Activated T-helper 1 cell treated with anti-CD3 and anti-CD28 coated beads, Interleukin-2, amount 50 U/mL, for 16 hours (primary cell): ENCODE measurements around the gene ZBTB17.

Experiments used
- DNase-seq, 2 donors: peaks; one replicate each; pipeline ENCODE4 v3.0.0-alpha.2; 2020; ENCODE audit warnings: low read depth in 1 of 2, low spot score in 1 of 2

Gene ZBTB17

DNA sequence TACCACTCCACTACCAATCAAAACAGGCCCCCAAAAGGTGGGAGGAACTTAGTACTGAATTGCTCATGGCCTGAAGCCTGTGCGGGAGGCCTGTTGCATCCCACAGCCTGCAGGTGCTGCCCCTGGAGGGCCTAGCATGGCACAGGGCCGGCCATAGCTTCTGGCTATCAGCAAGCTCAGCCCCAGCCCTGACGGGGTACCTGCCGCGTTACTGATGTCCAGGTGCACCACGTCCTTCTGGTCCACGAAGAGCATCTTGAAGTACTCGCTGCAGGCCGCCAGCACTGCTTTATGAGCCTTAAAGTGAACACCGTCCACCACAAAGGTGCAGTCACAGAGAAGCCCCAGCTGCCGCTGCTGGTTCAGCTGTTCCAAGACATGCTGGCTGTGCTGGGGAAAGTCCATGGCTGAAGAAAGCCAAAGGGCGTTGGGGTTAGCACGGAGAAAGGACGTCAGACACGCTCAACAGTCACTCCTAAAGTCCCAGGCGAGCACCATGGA, 27.8 kb downstream of the ZBTB17 start:
- DNase-seq: no peak

DNA sequence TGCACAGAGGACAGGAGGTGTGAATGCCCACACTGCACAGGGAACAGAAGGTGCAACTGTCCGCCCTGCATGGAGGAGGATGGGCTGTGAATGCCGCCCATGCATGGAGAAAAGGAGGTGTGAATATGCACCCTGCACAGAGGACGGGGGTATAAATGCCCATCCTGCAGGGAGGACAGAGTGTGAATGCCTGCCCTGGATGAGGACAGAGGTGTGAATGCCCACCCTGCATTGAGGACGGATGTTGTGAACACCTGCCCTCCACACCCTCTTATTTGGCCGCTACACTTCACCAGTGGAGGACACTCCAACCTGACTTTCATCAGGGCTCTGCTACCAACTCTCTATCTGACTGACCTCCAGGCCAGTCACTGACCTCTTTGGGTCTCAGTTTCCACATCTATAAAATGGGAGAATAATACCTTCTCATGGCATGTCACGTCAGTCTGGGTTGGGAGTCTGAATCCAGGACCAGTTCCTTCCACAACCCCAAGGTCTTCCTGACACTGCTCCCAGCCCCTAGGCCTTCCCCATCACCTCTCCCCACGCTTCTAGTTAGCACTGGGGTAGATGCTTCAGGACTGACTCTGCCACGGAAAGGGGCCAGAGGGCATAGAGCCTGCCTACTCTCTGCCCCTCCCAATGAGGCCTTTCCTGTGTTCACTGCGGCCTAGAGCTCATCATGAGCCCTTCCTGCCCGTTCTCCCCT, 28.4 kb downstream of the ZBTB17 start:
- DNase-seq: no peak

DNA sequence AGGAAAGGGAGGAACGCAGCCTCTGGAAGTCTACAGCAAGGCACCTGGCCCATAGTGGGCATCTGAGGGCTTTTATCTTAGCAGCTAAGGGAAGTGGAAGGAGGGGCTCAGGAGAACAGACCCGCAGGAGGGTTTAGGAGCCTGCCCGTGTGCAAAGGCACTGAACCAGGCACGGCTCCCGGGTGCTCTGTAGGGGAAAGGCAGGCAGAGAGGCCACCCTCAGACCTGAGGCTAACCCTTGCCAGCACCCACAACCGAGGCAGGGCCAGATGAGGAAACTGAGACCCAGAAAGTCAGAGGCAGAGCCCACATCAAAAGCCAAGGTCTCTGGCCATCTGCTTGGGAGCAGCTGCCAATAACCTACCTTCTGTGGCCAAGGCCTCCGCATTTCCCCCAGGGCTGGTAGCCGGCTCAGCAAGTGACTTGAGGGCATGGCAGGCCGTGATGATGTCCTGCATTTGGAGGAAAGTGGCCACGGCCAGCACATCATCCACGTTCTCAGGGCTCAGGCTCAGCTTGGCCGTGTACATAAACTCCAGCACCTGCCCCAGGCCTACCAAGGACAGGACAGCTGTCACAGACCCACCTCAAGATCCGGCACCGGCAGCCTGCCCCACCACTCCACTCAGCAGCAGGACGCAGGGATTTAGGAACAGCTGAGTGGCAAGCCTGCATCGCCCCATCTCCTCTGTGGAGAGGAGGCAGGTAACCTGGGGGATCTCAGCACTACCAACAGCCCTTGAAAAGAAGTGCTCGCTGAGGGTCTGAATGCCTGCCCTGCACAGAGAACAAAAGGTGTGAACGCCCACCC, 29.1 kb downstream of the ZBTB17 start:
- DNase-seq: no peak

DNA sequence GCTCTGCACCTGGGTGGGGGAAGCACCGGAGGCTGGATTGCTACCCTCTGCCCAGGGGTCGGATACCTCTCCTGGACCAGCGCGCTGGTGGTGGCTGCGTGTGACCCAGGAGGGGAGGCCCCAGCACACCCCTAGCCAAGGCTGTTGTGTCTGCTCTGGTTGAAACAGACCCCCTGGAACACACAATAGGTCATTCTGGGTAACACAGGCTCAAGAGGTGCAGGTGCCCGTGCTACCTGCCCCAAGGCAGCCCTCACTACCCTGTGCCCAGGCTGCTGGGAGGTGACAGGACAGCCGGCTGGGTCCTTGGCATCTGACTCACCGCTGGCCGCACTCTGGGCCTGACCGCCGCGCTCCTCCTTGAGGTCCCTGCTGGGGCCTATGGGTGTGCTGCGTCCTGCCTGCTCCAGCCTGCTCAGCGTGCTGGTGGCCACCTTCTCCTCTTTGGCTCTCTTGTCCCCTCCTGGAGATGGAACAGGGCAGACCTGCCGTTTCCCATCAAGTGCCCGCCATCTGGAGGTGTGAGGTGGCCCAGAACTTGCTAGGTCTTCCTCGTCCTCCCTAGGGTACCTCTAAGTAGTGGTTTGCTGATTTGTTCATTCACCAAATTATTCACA, 30.0 kb downstream of the ZBTB17 start:
- DNase-seq: no peak

DNA sequence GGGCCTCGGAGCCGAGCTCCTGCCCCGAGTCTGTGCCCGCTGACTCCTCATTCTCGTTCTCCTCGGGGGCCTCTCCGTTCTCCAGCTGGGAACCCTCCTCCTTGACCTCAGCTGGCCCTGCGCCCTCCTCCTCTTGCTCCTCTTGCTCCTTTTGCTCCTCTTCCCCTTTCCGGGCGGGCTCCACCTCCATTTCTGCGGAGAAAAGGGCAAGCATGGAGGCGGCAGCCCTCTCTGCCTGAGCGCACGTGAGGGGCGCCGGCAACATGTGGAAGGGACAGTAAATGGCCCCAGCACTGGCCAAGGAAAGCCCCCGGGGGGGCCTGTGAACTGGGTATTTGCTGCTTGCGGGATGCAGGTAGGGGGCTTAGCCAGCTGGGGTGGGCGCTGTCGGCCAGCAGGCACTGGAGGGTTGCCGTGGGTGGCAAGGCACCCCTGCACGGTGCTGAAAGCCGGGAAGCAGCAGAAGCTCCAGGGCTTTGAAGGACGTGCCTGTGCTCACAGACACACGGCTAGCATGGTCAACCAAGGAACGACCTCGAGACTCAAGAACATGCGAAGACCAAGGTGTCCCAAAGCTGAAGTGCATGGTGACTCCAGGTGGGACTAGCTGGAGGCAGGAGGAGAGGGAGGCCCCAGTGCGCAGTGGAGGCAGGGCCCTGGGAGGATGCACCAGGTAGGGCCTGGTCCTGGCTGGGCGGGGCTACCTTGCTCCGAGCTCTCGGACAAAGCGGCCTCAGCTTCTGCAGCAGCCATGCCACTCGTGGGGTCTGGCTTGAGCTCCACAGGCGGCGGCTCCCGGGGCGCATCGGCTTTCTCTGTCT, 30.7 kb downstream of the ZBTB17 start:
- no peak for DNase-seq

DNA sequence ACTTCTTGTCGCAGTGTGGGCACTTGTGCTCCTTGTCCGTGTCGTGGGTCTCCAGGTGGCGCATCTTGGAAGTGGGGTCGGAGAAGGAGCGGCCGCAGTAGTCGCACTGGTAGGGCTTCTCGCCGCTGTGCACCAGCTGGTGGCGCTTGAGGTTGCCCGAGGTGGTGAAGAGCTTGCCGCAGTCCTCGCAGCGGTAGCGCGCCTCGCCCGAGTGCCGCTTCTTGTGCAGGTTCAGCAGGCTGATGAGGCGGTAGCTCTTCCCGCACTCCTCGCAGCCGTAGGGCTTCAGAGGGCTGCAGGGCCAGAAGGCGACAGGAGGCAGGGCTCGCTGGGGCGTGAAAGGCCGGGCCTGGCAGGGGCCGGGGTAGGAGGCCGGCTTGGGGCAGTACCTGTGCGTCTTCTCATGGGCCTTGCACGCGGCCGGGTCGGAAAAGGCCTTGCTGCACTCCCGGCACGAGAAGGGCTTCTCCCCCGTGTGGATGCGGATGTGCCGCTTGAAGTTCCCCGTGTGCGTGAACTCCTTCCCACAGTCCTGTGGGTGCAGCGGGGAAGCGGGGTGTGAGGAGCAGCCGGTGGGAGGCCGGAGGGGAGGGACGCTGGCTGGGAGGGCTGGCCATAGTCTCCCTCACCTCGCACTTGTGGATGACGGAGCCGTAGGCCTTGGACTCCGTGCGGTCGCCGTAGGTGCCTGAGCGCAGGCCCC, 31.4 kb downstream of the ZBTB17 start:
- no peak for DNase-seq

DNA sequence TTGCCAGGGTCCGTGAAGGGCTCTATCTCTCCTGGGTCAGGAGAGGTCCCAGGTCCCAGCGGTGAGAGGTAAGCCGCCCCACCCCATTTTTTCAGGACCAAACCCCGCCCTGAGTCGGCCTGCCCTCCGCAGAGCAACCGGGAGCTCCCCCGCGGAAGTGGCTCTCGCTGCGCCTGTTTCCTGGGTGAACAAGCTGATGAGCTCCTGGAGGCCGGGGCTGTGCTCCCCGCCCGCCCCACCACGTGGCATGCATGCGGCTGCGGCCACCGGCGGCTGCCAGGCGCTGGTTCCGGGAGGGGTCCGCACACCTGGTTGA, 32.0 kb downstream of the ZBTB17 start:
- no peak for DNase-seq

DNA sequence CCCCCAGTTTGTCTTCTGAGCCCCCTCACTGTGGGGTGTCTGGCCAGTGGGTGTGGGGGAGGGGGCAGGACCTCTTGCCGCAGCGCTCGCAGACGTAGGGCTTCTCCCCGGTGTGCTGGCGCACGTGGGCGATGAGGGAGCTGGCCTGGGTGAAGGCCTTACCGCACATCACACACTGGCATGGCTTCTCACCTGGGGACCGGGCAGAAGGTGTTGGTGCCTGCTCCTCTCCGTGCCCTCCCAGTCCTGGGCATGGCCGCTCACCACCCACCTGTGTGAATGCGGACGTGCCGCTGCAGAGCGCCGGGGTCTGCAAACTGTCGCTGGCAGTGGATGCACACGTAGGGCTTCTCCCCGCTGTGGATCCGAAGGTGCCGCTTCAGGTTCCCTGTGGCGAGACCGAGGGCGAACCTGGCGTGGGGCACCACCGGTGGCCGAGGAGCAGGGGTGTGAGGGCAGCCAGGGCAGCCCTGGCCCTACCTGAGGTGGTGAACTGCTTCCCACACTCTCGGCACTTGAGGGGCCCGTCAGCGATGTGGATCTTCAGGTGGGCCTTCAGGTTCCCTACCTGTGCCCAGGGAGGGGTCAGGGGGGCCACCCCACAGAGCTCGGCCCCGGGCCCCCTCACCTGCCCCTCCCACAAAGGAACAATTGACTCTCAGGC, 32.4 kb downstream of the ZBTB17 start:
- no peak for DNase-seq

DNA sequence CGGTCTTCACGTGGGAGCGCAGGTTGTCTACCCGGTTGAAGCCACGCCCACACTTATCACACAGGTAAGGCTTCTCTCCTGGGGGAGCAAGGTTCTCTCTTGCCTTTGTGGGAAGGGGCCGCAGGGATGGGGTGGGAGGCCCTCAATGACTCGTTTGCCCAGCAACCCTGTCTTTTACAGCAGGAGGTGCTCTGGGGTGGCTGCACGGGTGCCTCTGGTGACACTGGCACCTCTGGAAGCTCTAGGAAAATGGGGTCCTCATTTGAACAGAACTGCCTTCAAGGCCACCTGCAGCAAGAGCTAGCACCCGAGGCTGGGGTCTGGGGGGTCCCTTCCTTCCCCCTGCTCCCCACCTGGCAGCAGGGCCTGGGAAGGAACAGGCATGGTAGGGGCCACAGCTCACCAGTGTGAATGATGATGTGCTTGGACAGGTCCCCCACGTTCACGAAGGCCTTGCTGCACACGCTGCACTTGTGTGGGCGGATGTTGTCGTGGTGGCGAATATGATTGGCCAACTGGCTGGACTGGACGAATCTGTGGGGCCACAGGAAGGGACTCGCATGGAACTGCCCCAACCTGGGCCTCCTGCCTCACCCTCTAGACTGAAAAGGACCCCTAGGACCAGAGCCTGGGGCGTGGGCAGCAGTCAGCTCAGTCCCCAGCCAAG, 33.1 kb downstream of the ZBTB17 start:
- DNase-seq: no peak

DNA sequence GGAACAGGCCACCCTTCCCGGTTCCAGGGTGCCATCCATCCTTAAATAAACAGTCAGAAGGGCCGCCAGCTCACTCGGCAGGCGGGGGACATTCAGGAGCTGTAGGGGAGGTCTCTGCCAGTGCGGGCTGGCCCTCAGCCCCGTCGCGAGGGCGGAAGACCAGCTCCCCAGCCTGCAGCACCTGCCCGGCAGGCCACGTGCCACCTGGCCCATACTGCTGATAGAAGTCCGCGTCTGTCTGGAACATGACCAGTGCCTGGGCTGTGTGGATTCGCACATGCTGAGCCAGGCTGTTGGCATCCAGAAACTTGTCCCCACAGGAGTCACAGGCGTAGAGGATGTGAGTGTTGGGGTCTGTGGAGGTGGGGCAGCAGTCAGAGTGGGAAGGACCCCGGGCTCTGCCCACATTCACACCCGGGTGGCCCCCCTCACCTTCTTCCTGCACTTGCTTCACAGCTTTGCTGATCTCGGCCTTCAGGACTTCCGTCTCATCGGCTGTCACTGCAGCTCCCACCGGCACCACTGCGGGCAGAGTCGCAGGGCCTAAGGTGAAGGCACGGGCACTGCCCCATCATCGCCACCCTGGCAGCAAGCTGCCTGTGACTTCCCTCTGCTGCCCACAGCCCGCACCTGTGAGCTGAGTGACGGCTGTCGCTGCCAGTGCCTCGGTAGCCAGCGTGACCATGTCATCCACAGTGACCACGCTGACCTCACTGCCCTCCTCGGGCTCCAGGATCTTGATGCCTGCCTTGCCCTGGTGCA, 33.8 kb downstream of the ZBTB17 start:
- no peak for DNase-seq

DNA sequence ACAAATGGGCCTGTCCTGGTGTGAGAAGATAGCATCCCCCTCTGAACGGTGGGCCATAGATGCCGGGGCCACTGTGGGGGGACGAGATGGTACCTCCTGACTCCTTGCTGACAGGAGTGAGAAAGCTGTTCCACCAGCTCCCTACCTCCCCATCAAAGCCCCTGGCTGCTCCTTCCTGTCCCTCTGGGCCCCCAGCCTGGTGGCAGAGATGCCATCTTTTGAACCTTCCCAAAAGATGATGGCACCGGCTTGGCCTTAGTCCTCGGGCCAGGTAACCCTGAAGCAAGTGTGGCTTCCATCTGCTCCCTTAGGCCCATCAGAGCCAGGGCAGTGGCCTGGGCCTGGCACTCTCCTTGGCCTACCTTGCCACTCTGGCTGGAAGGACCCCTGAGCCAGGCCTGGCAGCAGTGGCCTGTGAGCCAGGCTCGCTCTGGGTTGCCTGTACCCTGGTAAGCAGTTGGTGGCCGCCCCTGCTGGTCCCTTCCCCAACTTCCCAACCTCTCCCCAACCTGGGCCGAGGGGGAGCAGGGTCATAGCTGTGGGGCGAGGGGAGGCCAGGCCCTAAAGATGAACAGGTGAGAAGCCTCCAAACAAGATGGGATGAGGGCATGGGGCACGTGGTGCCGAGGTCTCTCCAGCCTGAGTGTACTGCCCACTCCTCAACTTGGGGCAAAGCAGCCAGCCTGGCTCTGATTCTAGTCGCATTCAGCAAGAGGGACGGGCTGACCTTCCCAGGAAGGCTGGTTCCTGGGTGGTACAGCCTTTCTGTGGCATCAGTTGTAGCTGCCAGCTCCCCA, 34.7 kb downstream of the ZBTB17 start:
- no peak for DNase-seq

DNA sequence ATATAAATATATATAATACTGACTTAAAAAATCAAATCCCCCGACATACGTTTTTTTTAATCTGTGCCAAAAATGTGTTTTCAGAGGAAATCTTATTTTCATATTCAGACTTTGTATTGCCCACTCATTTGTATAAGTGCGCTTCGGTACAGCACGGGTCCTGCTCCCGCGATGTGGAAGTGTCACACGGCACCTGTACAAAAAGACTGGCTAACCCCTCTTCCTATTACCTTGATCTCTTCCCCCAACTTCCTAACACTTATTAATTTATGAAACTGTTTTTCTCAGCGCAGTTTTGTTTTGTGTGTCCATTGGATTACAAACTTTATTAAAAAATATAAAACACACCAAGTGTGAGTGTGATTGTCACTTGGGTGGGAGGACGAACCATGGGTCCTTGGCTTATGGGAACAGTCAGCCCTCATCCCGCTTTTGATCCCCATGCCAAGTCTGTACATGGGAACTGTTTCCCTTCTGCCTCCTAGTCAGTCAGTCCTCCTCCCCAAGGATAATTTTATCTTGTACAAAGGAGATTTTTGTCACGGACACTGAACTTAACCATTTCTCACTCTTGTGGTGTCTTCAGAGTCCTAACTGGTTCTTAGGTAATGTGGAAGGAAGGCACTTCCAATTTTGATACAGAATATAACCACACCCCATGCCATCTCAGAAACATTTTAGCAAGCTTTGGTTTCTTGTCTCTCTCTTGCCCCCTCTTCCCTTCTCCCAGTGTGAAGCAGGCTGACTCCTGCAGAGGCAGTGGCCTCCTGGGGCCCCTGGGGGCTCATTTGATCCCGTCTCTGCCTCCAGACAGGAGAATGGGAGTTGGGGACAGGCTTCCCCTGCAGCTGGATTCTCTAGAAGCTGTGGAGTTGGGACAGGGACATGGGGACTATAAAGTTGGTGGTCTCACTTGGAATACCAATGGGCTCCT, 35.5 kb downstream of the ZBTB17 start:
- no peak for DNase-seq

DNA sequence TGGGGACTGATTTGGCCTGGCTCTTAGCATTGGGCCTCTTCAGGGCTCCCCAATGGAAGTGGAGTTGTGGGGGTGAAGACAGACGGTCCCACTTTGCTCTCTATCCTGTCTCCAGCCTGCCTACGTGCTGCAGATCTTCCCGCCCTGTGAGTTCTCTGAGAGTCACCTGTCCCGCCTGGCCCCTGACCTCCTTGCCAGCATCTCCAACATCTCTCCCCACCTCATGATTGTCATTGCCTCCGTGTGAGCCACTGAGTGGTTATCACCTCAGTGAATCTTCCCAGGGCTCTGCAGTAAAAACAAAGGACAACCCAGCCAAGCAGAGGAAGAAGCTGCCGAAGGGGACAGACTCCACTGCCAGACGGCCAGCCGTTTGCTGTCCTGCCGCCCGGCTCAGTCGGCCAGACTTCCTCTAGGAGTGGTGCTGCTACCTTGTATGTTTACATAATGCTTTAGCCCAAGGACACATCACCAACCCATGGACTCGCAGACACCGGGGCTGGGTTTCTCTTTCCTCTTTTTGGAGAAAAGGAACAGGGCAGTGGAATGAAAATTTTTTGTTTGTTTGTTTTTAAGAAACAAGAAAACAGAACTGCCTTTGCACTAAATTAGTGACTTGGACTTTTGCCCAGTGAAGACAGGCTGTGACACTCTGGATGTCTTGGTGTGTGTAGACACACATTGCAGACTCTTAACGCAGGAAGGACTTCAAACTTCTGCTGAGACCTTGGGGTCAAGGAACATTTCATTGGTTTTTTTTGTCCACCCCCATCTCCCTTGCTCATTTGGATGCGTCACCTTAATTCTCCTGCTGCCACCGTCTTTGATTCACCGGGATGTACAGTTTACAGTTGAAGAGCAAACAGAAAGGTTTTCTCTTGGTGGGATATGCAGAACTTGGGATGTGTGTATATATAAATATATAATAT, 36.5 kb downstream of the ZBTB17 start:
- DNase-seq: no peak

DNA sequence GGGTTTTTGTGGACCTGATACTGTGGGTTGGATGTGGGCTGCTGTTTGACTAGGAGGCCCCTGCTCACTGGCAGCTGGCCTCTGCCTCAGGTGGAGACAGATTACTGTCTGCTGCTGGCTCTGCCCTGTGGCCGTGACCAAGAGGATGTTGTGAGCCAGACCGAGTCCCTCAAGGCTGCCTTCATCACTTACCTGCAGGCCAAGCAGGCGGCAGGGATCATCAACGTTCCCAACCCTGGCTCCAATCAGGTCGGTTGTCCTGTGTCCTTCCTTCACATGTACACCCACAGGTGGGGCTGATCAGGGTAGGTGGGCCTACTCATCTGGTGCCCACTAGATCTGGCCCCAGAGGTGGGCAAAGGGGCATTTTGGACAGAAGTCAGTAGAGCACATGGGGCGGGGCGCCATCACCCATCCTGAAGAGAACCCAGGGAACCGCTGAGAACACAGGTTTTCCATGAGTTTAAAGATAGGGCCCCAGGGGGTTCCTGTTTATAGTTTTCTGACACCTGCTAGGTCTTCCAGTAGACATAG, 37.2 kb downstream of the ZBTB17 start:
- no peak for DNase-seq

DNA sequence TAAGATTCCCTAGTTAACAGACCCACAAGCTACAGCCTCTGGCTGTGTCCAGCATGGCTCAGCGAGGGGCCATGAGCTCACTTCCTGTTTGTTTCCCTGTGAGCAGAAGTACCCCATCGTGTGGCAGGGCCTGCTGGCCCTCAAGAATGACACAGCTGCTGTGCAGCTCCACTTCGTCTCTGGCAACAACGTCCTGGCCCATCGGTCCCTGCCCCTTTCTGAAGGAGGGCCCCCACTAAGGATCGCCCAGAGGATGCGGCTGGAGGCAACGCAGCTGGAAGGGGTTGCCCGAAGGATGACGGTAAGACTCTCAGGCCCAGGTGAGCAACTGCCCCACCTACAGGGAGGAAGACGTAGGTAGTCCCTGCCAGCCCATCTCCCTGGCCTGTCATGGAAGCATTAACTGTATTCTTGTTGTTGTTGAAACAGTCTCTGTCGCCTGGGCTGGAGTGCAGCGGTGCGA, 38.2 kb downstream of the ZBTB17 start:
- no peak for DNase-seq

DNA sequence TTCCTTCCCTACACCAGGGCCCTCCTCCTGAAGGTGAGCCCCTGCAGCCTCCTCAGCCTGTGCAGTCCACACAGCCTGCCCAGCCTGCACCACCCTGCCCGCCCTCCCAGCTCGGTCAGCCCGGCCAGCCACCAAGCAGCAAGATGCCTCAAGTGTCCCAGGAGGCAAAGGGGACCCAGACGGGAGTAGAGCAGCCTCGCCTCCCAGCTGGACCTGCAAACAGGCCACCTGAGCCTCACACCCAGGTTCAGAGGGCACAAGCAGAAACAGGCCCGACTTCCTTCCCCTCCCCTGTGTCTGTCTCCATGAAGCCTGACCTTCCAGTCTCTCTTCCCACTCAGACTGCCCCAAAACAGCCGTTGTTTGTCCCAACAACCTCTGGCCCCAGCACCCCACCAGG, 38.8 kb downstream of the ZBTB17 start:
- no peak for DNase-seq
